ENCODE data around the gene DFFB.

- TF ChIP-seq GATA2 (IDR thresholded peaks at IDR 0.05; ENCODE audit: low read depth, low read length): no peak
- no peak for TF ChIP-seq GATA3 (IDR thresholded peaks at IDR 0.05; ENCODE audit: low read depth, low read length)
These were observed 73.2 kb downstream of the DFFB start for GRCh38 chr1:3930301-3931006.
